AG04450 (cell line): ENCODE results near the gene IRAK1. TPM values are rescaled to one million over a fixed set of nuclear protein-coding genes. Genes with fewer than 3 reads are reported as not detected.

ENCODE experiments used
- CTCF ChIA-PET: fragments of 300-600, 350-600 bp; formaldehyde crosslinking; extraction: SDS; loops from one replicate; lab custom pipeline; 2022; ENCODE audit warnings: antibody characterized with exemption, inconsistent platforms; lab: Charles Lee
- POLR2A ChIA-PET: fragments of 350-600 bp; formaldehyde crosslinking; extraction: SDS; loops from one replicate; lab custom pipeline; 2021; ENCODE audit warnings: antibody characterized with exemption, inconsistent platforms; lab: Yijun Ruan, JAX
- DNase-seq: peaks from one replicate; pipeline ENCODE4 v3.0.0-alpha.2; 2011; ENCODE audit warnings: low read depth, low spot score
- H3K27ac ChIP-seq: one replicate; pipeline ENCODE4 v1.5.1; 2012; ENCODE audit warnings: low read depth, low read length, control low read depth
- H3K27me3 ChIP-seq: one replicate; pipeline ENCODE4 v1.6.0; 2012; ENCODE audit warnings: low read length; ENCODE audit not compliant: control insufficient read depth, insufficient read depth
- H3K4me3 ChIP-seq: 2 replicates; pipeline ENCODE4 v1.5.1; 2011; ENCODE audit warnings: mild to moderate bottlenecking, low read depth, low read length, control low read depth
- H3K9me3 ChIP-seq: 2 replicates; pipeline ENCODE4 v1.5.1; 2012; ENCODE audit warnings: low read length; ENCODE audit not compliant: control insufficient read depth, insufficient read depth
- polyA plus RNA-seq: library from polyadenylated mRNA; depleted of rRNA; stranded (reverse); fragments of >200 nt; gene quantifications from 2 replicates; pipeline ENCODE4 v1.2.3, GENCODE V29; 2011
- TF ChIP-seq, protein P1 (sequence below): IDR thresholded peaks from 2 replicates; pipeline ENCODE4 v1.5.1; 2011; ENCODE audit warnings: low read depth, low read length, control low read depth, inconsistent platforms

IRAK1 gene
- polyA plus RNA-seq, 1 experiment = 31.6 TPM

DNA sequence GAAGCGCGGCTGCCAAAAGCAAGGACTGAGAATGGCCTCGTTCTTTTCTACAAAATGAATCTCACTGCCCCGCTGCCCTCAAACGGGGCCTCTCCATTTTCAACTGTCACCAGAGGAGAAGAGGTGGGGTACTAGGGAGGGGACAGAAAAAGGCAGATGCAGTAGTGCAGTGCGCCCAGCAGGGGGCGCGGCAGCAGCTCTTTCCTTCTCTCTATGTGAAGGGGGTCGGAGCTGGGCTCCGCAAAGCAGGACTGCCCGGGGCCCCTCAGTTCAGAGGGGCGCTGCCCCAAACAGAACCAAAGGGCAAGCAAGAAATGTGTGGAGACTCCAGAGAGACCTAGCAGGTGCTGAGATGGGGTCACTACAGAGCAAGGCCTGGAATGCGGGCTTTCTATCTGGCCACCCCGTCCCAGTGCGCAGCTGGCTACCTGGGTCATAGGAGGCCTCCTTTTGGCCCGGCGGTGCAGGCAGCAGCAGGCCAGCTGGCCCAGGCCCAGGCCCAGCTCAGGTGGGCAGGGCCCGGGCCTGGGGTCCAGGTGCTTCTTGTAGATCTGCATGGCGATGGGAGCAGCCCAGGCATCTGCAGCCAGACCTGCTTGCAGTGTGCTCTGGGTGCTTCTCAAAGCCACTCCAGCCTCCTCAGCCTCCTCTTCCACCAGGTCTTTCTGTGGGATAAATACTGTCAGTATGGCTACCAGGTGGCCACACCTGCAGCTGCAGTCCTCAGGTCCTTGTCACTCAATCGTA, 5.9 kb downstream of the IRAK1 start:
- Histone ChIP-seq H3K4me3 (no peak overlapping the region), H3K27me3 (no peaks in the 10 kb centered on the region), H3K27ac (no peak overlapping the region), H3K9me3 (no peaks in the 10 kb centered on the region)
- no peak for DNase-seq
- POLR2A ChIA-PET = interaction anchor here (1.0 to 1.2 kb wide), 2 partner anchors 27 to 357 kb away, joined by 3 read pairs; no protein-coding TSS in a partner anchor
- CTCF ChIA-PET = interaction anchor here (0.6 to 1.9 kb wide), 9 partner anchors 10 to 284 kb away, joined by 3 to 10 read pairs (median 5); partner anchors contain the start of gene HCFC1
- TF ChIP-seq, protein P1, sequence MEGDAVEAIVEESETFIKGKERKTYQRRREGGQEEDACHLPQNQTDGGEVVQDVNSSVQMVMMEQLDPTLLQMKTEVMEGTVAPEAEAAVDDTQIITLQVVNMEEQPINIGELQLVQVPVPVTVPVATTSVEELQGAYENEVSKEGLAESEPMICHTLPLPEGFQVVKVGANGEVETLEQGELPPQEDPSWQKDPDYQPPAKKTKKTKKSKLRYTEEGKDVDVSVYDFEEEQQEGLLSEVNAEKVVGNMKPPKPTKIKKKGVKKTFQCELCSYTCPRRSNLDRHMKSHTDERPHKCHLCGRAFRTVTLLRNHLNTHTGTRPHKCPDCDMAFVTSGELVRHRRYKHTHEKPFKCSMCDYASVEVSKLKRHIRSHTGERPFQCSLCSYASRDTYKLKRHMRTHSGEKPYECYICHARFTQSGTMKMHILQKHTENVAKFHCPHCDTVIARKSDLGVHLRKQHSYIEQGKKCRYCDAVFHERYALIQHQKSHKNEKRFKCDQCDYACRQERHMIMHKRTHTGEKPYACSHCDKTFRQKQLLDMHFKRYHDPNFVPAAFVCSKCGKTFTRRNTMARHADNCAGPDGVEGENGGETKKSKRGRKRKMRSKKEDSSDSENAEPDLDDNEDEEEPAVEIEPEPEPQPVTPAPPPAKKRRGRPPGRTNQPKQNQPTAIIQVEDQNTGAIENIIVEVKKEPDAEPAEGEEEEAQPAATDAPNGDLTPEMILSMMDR = peak; percentile 79

DNA sequence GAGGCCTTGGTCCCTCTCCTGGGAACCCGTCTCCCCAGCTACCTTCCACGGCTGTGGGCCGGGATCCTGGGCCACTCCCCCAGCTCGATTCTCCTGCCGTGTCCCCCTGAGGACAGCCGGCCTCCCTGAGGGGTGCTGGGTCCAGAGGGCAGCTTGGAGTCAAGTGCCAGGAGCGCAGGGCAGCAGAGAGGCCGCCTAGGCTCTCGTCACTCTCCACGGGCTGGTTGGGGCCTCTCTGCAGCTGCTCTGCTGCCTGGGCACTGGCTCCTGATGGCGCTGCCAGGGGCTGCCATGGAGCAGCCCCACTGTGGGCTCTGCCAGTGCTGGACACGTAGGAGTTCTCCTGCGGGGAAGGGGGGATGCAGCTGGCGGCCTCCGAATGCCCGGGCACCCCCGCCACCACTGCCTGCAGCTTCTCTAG, 6.7 kb downstream of the IRAK1 start:
- Histone ChIP-seq H3K9me3 (no peaks in the 10 kb centered on the region), H3K27me3 (no peaks in the 10 kb centered on the region), H3K4me3 (no peak overlapping the region), H3K27ac (no peak overlapping the region)
- TF ChIP-seq, protein P1 = no peak
- CTCF ChIA-PET = interaction anchor here (1.0 to 1.9 kb wide), 6 partner anchors 9 to 58 kb away, joined by 3 to 10 read pairs (median 6); partner anchors contain the start of gene HCFC1
- no peak for DNase-seq
- POLR2A ChIA-PET = interaction anchor here (1.0 to 1.2 kb wide), 2 partner anchors 28 to 358 kb away, joined by 3 read pairs; no protein-coding TSS in a partner anchor

DNA sequence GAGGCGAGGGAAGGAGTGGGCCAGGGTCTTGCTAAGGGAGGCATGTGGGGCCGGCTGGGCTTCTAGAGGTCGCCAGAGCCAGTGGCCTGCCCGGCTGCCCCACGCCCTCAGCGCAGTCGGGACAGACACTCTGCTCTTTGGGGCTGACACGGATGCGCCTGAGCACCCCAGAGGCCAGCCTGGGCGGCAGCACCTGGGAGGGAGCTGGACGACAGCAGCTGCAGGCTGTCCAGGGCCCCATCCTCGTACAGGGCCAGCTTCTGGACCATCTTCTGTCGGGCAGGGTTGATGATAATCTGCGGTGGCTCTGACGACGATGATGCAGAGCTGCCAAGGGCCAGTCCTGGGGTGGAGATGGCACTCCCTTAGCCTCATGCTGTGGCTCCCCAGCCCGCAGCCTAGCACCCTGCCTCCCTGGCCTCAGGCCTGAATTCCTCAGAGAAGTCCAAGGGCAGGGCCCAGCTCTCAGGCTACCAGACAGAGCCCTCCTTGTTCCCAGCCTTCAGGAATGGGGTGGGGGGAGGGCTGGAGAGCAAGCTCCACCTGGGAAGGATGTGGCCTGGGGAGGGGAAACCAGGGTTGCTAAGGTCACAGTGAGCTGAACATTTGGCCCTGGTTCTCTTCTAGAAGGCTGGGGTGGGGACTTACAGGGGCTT, 7.2 kb downstream of the IRAK1 start:
- ChIA-PET POLR2A (no interaction called here), CTCF (interaction anchor here (1.0 to 1.9 kb wide), 5 partner anchors 9 to 41 kb away, joined by 3 to 10 read pairs (median 6); partner anchors contain the start of gene HCFC1)
- no peaks in the 10 kb centered on the region for H3K27me3 ChIP-seq
- no peak overlapping the region for H3K27ac ChIP-seq
- H3K4me3 ChIP-seq = no peak overlapping the region
- no peak for DNase-seq
- TF ChIP-seq, protein P1 = no peak
- no peaks in the 10 kb centered on the region for H3K9me3 ChIP-seq

DNA sequence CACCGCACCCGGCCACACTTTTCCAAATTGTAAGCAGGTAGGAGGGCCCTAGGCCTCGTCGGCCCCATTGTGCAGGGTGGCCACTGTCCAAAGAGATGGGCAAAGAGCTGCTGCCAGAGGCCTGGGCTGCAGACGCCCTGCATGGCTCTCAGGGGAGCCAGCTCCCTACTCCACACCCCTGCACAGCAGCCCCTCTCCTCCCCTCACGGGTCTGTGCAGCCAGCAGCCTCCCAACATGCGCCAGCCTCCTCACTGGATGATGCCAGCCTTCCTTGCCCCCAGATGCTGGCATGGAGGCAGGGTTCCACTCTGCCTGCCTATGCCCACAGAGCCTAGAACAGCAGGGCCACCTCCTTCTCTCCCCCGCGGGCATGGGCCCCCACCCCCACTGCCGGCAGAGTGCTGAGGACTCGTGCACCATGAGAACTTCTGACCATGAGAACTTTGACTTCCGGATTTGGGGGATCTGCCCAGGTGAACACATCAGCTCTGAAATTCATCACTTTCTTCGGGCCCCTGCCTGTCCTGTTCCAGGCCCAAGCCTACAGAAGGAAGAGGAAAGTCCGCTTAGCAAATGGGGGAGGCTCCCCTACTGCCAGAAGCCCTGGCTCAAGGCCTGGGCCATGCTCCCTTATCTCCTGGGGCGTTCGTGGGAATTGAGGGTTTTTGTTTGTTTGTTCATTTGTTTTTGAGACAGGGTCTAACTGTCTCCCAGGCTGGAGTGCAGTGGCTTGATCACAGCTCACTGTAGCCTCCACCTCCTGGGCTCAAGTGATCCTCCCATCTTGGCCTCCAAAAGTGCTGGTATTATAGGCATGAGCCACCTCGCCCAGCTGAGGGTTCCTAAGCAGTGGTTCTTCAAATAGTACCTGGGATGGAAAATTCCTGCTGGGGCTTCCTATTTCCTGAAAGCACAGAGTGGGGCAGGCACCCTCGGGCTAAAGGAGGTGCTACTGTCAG, 8.0 kb downstream of the IRAK1 start:
- Histone ChIP-seq H3K27me3 (no peaks in the 10 kb centered on the region), H3K9me3 (no peaks in the 10 kb centered on the region), H3K27ac (no peak overlapping the region), H3K4me3 (no peak overlapping the region)
- CTCF ChIA-PET = interaction anchor here (1.1 kb wide), 1 partner anchor 8 kb away, joined by 3 read pairs; no protein-coding TSS in a partner anchor
- TF ChIP-seq, protein P1 = no peak
- POLR2A ChIA-PET = no interaction called here
- no peak for DNase-seq
